Measurements from ENCODE around the gene KMT2D.

Gene KMT2D

DNA sequence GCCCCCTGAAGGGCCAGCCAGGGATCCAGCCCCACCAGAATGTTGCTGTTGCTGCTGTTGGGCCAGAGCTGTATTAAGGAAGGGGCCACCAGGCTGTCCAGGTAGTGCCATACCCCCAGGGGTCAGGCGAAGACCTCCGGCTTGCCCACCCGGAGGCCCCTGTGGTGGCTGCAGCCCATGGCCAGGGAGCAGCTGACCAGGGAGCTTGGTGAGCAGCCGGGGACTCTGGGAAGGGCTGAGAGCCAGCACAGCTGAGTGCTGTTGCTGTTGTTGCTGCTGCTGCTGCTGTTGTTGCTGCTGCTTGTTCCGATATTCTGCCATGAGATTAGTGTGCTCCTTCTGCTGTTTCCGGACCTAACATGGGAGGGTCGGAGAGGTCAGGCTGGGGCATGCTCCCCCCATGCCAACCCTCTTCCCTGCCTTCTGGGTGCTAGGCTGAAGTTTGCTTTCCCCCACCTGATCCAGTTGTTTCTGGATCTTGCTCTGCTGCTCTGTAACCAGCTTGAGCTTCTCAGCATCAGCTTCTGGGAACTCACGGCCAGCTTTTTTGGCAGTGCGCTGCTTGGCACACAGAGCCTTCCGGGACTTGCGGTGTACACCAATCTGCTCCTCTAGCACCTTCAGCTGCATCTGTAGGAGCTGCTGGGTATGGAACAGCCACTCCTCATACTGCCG lies 26.8 kb downstream of the KMT2D start:
- no peak for DNase-seq

DNA sequence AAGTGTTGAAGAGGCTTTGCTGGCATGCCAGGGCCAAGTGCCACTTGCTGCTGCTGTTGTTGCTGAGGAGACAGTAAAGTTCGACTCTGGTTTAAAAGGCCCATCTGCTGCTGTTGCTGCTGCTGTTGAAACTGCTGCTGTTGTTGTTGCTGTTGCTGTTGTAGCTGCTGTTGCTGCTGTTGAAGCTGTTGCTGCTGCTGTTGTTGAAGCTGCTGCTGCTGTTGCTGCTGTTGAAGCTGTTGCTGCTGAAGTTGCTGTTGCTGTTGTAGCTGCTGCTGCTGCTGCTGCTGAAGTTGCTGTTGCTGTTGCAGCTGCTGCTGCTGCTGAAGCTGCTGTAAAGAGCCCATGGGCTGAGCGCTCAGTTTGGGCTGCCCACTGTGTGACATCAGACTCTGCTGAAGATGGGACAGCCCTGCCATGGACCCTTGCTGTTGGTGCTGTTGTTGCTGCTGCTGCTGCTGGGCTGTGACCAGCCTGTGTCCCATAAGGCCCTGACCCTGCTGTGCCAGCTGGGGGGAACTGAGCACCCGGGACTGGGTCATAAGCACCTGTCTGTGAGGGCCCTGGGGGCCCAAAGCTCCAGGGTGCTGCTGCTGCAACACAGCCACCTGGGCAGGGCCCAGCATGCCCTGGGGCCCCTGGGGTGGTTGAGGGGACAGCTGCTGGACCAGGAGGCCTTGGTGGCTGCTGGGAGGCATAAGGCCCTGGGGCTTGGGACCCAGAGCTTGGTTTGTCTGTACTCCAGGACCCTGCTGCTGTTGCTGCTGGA lies 27.7 kb downstream of the KMT2D start:
- no peak for DNase-seq

DNA sequence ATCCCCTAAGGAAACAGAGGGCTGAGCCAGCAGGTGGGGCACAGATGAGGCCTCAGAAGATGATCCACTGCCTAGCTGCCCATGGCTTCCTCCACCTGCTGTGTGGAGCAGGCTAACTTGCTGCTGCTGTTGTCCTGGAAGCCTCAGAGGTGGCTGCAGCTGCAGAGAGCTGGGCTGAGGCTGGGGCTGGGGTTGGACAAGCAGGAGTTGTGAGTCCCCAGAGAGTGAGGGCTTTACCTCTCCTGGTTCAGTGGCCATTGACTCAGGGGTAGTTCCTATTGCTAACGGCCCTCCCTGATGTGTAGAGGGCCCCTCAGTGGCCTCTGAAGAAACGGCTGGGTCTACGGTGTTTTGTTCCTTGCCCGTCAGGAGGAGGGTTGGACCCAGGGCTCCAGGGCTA lies 28.3 kb downstream of the KMT2D start:
- DNase-seq: no peak

DNA sequence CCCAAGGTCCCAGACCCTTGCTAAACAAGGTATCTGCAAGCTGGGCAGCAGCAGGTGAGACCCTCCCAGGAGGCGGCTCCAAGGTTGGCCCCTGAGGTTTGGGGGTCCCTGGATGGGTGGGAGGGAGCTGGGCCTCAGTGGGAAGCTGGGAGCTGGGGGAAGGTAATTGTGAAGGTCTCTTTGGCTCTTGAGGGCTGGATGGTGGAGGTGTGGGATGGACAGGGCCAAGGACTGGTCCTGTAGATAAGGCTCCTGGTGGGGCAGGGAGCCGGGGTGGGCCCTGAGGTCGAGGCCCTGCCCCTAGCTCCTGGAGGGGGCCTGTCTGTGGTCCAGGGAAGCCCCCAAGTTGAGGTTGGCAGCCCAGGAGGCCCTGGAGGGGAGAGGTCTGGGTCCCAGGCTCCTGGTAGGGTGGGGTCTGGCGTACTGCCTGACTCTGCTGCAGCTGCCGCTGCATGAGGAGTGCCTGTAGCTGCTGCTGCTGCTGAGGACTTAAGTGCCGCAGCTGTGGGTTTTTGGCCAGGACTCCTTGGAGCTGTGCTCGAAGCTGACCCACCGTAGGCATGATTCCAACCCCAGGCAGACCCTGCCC lies 28.9 kb downstream of the KMT2D start:
- DNase-seq: no peak

DNA sequence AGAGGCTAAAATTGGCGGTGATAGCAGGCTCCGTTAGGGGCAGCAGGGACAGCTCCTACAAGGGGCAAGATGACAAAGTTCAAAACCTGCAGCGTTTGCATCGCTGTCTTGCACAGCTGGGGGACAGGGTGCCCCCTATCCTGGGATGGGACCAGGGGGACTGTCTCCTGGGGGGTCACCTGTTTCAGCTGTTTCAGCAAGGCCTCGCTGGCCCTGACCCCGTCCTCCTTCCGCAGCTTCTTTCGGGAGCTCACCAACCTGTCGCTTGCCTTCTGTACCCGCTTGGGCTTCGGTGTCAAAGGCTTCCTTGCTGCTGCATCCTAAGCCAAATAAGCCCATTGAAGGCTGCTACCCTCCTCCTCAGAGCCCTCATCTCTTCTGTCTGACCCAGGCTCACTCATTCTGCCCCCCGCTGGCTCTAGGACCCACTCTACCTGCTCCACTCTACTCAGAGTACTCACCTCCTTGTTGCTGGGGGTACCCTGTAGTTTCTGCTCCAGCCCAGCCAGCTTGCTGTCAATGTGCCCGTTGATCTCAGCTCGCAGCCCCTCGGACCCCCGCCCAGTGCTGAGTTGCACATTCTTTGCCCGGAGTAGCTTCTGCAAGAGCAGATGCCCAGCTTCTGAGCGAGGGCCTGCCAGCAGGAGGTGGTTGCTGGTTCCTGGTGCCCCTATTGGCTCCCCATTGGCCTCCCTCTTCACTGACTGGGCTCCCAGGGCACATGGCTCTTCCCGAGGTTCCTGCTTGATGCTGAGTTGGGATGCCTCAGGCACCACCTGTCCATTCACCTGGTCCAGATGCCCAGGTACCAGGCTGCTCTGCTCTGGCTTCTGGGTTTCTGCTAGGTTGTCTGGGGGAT lies 29.7 kb downstream of the KMT2D start:
- DNase-seq: no peak

DNA sequence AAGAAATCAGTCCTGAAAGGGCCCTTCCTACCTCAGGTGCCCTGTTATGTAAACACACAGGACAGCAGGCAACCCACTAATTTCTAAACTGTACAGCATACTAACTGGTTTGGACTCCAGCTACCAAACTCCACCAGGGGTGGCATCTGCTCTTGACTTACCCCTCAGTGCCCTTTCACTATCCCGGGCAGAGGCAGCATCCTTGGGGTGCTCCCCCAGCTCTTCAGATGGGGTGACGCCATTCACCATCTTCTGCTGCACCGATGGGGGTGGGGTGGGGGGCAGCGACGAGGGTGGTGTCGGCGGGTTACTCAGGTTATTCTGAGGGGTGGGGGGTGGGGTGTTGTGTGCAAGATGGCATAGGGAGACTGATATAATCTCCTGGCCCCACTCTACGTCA lies 30.5 kb downstream of the KMT2D start:
- no peak for DNase-seq

DNA sequence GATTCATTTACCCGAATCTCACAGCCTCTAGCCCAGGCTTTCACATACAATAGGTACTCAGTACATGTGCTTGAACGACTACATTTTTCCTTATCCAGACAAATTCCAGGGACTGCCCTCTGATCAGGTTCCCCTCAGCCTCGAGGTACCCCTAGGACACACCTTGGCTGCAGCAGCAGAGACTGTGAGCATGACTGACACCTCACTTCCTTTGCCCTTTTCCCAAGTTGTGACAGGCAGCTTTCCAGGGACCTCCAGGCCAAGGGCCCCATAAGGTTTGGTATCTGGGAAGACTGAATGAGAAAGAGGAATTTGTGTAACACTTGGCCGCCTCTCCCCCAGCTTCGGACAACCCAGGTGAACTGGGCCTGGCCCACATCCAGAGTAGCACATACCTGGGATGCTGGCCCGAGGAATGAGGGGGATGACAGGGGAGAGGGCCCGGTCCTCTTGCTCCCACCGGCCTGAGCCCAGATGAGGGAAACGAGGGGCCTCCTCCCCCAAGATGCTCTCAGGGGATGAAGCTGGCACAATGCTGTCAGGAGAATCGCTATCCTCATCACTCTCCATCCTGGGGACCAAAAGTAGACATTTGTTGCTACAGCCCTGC lies 31.8 kb downstream of the KMT2D start:
- DNase-seq: no peak

DNA sequence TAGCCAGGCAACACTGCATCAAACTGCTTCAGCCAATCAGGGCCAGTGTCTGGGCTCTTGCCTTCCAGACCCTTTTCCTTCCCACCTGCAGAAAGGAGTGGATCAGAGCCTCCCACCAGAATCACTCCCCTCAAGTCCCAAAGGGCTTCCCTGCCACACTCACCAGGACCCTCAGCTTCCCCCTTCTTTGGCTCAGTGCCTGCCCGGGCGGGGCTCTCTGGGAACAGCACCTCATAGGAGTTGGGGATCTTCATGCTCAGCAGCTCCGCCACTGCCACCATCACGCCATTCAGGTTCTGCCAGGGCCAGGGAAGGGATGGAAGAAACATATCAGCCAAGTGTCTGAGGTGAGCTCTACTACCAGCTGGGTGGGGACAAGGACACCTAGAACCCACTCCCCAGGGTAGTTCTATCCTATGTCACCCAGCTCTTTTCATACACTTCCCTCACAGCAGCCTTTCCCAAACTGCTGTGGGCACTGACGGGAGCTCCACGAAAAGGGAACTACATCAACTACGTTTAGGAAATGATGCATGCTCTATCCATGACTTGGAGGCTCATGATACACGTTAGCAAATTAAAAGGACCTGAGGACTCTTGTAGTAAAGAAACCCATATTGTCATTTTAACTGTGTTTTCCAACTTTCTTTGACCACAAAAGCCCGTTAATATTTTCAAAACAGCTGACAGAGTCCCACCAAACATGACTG lies 32.6 kb downstream of the KMT2D start:
- DNase-seq: no peak

DNA sequence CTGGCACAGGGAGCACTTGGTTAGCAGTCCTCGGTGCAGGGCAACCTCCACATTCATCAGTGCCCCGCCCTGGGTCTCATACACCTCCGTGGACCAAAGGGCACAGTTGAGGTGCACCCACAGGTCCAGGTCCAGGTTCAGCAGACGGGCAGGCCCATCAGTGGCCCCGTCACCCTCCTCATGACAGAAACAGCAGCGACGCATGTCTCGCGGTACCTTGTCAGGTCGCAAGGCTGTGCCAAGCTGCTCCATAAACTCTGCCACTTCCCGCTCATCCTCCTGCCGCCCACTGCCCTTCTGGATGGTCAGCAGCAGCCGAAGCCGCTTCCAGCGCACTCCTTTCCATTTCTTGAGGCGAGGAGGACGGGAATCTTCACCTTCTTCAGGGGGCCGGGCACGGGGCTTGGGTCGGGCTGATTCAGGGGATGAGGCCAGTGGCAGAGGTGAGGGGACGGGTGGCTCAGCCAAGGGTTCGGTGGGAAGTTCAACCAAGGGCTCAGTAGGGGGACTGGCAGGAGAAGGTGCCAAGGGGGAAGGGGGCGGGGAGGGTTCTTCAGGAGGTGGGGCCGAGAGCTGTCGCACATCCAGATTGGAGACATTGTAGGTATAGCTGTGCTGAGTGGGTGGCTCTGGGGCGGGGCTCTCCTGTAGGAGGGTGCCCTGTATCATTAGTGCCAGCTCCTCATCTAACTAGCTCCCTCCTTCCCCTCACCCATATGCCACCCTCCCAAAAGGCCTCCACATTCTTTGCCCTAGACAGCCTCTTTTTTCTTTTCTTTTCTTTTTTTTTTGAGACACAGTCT lies 33.7 kb downstream of the KMT2D start:
- no peak for DNase-seq

DNA sequence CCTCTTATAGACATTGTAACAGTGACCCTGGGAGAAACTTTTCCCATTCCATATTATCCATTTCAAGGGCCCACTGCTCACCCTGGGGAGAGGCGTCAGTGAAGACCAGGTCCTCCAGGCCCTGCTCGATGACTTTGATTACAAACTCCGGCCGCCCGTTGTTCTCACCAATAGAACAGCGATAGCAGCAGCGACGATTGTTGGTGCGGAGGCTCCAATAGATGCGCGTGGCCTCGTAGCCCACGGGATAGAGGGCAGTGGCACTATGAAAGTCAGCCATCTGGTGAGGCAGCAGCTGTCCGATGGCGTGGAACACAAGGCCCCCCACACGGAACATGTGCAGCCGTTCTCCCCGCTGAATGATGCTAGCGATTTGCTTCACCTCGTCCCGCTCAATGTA lies 34.5 kb downstream of the KMT2D start:
- no peak for DNase-seq

DNA sequence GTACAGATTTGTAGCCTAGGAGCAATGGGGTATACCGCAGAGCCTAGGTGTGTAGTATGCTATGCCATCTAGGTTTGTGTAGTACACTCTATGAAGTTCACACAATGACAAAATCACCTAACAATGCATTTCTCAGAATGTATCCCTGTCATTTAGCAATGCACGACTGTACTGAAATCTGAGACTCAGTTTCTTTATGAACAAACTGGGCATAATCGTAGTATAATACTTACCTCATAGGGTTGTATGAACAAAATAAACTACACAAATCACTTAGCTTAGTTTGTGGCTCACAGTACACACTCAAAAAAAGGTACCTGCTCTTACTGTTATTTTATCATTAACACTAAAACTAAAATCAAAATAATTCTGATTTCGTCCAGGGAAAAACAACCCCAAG lies 35.1 kb downstream of the KMT2D start:
- DNase-seq: no peak

DNA sequence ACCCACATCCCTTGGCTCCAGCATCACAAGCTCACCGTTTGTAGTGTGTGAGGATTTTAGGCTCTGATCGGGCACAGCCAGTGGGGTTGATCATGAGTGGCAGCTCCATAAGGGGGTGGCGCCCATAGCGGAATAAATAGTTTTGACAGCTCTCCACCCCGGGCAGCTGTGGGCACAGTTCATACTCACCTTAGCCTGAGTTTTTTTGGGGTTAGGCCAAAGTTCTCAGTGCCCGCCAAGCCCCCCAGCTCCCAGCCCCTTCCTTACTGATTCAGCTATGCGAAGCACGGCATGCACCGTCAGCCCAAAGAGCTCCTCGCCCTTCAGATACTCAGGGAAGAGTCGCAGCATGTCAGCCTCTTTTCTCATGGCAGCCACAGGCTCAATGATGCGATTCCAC lies 36.1 kb downstream of the KMT2D start:
- DNase-seq: no peak

DNA sequence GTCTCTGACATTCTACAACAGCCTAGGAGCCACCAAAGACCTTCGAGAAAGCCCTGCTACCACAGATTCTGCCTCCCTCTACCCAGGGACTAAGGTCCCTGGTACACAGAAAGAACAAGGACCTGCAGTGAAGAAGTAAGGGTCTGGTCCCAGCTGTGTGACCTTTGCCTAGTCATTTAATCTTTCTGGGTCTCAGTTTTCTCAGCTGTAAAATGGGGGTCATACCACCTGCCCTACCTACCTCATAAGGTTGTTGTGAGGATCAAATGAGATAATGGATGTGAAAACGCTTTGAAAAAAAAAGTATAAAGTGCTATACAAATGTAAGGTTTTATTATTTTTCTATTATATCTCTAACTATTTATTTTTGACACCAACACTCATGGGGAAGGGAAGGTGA lies 36.8 kb downstream of the KMT2D start:
- no peak for DNase-seq

DNA sequence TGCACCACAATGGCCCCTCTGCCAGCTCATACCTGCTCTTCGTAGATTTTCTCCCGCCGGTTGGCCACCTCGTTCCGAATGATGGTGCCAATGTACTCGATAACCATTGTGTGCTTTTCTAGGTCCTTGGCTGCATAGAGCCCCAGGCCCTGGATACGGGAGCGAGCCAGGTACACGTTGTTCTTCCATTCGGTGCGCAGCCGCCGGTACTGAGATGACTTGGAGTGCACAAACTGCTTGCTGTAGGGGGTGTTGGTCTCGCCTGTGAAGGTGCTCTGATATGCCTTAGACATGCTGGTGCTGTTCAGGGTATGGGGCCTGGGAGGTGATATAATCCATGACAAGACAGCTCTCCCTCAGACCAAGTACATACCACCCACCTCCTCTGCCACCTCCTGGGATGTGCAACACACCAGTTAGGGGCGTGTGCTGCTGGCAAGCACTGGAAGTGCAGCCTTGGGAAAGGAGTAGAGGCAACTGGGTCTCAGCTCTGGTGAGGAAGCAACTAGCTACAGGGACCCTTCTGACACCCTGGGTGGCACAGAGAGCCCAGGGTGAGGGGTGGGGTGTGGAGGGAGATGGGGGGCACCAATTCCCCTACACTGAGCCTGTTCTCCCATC lies 37.9 kb downstream of the KMT2D start:
- no peak for DNase-seq

DNA sequence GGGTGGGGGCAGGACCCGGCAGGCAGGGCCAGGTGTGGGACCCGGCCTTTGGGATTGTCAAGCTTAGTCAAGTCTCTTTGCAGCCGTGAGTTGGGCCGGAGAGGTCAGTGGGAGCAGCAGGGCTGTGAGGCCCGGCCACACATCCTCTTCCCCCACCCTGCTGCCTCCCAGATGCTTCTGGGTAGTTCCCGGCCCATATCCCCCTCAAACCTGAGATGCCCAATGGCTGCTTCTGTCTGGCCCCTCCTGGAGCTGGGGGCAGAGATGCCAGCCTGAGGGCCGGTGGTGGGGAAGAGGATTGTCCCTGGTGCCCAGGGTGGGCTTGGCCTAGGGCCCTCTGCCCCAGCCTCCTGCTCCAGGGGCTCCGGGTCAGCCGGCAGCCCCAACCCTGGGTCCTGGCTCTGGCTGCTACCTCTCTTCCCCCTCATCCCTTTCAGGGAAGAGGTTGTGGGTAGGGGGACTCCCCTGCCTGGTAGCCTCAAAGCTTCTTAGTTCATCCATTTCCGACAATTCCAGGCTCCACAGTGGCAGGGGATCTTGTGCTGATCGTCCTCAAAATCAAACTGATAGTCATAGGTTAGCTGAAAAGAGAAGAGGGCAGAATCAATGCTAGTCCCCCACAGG lies 39.2 kb downstream of the KMT2D start:
- no peak for DNase-seq

DNA sequence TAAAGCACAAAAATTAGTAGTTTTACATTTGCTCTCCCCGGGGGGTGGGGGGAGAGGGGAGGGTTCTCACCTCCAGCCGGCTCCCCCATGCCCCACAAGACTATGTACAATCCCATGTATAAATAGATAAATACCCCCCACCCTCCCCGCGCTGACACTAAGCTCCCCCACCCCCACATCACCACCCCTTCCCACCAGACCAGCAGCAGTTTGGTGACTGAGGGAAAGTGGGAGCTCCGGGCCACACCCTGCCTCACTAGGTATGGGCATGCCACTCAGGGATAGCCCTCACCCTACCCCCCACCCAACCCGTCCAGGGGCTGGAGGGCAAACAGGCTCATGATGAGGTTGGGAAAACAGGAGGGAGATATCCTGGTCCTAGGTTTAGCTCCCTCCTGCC lies 40.2 kb downstream of the KMT2D start:
- DNase-seq: no peak

DNA sequence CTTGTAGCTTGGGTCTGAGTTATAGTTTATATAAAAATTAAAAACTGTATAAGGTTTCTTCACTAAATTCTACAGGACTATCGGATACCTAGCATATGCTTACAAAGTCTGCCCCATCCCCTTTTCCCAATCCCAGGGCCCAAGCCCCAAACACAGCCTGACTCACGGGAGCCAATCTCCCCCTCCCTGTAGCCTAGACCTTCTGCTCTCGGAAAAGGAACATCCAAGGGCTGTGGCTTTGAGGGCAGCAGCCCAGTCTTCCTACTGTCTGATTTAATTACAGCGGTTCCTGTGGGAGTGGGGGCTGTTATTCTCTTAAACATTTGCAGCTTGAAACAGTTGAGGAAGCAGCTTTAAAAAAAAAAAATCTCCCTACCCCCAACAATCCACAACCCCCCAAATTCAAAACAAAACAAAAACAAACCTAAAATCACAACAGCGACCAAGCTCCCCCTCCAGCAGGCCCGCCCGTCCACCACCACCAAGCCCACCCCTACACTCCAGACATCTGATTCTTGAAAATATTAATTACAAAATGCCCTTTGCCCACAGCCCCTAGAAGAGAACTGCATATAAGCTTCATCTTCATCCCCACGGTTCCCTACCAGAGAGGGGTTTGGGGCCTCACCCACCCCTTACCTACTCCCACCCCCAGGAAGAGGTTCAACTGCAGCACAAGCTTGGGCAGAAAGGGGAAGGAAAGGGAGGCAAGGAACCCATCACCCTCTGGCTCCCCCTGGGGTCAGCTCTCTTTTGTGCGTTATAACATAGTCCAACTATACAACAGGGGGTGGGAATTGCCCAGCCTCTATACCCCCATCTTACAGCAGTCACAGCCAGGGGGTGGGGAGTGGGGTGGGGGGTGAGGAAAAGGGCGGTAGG lies 40.9 kb downstream of the KMT2D start:
- DNase-seq: no peak

DNA sequence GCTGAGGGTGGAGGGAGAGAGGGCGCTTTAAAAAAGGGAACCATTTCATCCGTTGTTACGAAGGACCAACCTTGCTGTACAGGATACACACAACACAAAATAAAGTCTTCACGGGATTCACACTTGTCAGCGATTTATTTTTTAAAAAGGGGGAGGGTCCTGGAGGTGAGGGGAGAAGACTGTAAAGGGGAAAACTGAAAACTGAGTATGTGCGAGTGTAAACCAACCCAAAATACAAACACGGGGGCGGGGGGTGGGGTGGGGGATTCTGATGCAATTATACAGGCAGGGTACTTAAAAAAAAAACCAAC lies 41.5 kb downstream of the KMT2D start:
- DNase-seq: no peak

DNA sequence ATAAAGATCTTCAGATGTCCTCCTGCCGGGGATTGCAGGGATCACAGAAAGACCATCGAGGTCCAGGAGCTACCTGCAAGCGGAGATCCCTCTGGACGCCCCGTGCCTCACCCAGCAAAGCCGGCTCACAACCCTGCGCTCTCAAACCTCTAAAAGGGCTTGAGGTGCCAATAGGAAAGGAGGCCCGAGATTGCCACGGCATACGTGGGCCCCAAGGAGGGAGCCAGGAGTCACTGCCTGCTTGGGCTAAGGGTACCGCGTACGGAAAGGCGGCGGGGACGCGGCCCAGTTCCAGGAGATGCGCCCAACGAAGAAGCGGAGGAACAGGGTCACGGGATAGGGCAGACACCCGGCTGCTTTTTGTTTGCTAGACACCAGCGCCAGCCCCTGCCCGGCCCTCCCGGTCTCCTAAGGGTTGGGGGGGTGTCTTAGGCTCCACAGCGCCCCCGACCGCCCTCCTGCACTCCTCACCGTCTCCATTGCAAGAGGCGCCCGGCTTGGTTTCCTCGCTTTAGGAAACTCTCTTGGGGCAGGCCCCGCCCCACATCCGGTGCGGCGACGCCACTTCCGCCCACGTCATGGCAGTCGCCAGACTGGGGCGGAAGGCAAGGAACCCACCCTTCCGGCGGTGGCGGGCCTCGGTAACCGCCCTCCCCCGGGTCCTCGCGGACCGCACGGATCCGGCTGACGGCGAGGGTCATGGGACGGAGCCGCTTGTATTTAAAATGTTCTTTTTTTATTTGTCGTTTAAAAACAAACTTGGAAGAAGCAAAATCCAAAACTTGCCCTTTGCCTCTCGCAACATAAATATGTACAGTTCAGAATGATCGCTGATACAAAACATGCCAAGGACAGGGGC lies 42.1 kb downstream of the KMT2D start, which contains the start of gene PRKAG1:
Gene PRKAG1, minus strand, starts transcription at position 516 of the 859 bp plus-strand sequence. Its CDS starts 36 bp downstream, at position 480.
- DNase-seq: peak; percentile 89

All from DMS153 (cell line).